Measurements from ENCODE around the gene CPEB4. TPM values are rescaled to one million over a fixed set of nuclear protein-coding genes. Genes with fewer than 3 reads are reported as not detected.

CPEB4 gene
- total and polyA plus RNA-seq, 9 of the 15 experiments (the other 6 are each of a cell fraction or from before 2014, with no cell fraction given) = 7.4 to 21.3 (median 12.4) TPM

DNA sequence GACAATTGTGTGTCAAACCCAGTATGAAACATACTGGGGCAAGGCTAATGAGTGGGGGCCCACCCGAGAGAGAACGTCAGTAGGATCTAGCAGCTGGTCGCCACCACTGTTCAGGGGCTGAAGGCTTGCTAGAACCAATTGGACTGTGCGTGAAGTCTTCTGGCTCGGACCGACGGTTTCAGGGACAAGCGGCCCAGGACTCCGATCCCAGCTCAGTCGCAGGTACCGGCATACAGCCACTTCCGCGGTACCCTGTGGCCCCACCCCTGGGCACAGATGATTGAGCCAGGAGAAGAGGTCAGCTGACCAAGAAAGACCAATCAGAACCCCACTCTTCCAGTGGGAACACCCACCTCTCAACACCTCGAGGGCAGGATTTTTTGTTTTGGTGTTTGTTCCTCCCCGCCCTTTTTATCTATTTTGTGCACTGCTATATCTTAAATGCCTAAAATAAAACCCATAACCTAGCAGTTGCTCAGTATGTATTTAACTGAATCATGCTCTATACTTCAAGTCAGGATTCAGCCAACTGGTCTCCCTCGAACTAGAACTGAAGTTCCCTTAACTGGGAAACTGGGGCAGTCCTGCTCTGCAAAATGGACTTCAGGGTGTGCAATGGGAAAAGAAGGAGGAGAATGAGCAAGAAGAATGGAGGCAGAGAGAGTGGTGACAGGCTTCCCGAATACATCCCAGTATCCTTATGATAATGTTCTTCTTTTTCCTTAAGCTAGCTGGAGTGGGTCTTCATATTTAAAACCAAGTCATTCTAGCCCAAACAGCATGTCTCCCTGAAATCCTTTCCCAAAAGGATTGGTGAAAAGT, 21.1 kb upstream of the CPEB4 start (continued):
- no peak for TF ChIP-seq SIN3B (IDR thresholded peaks at IDR 0.05; ENCODE audit: low read depth)
- TF ChIP-seq, protein P1, sequence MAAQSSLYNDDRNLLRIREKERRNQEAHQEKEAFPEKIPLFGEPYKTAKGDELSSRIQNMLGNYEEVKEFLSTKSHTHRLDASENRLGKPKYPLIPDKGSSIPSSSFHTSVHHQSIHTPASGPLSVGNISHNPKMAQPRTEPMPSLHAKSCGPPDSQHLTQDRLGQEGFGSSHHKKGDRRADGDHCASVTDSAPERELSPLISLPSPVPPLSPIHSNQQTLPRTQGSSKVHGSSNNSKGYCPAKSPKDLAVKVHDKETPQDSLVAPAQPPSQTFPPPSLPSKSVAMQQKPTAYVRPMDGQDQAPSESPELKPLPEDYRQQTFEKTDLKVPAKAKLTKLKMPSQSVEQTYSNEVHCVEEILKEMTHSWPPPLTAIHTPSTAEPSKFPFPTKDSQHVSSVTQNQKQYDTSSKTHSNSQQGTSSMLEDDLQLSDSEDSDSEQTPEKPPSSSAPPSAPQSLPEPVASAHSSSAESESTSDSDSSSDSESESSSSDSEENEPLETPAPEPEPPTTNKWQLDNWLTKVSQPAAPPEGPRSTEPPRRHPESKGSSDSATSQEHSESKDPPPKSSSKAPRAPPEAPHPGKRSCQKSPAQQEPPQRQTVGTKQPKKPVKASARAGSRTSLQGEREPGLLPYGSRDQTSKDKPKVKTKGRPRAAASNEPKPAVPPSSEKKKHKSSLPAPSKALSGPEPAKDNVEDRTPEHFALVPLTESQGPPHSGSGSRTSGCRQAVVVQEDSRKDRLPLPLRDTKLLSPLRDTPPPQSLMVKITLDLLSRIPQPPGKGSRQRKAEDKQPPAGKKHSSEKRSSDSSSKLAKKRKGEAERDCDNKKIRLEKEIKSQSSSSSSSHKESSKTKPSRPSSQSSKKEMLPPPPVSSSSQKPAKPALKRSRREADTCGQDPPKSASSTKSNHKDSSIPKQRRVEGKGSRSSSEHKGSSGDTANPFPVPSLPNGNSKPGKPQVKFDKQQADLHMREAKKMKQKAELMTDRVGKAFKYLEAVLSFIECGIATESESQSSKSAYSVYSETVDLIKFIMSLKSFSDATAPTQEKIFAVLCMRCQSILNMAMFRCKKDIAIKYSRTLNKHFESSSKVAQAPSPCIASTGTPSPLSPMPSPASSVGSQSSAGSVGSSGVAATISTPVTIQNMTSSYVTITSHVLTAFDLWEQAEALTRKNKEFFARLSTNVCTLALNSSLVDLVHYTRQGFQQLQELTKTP (IDR thresholded peaks at IDR 0.05; ENCODE audit: low read depth in 1 of 2, partially characterized antibody in 2 of 2) = no peak
- TF ChIP-seq DMBX1 (CRISPR knock-in tag; IDR thresholded peaks at IDR 0.05; ENCODE audit: borderline replicate concordance) = no peak
- TF ChIP-seq MECOM (CRISPR knock-in tag; IDR thresholded peaks at IDR 0.05) = no peak
- TF ChIP-seq CCNT2 (IDR thresholded peaks at IDR 0.05; ENCODE audit: borderline replicate concordance, extremely low read depth, insufficient read length, low read depth, low read length) = no peak
- no peak for TF ChIP-seq SRSF9 (IDR thresholded peaks at IDR 0.05; ENCODE audit: borderline replicate concordance, low read depth, low read length)
- TF ChIP-seq BDP1 (IDR thresholded peaks at IDR 0.05; ENCODE audit: insufficient read depth, insufficient read length) = no peak
- no peak for TF ChIP-seq BMI1 (IDR thresholded peaks at IDR 0.05; ENCODE audit: low read length)
- TF ChIP-seq ELF4 (CRISPR knock-in tag; IDR thresholded peaks at IDR 0.05) = 0 out of 2 replicates have a peak, but pooled peaks have one; percentile 32
- TF ChIP-seq ZNF75A (CRISPR knock-in tag; IDR thresholded peaks at IDR 0.05) = no peak
- no peak for TF ChIP-seq ZNF217 (CRISPR knock-in tag; IDR thresholded peaks at IDR 0.05)
- no peak for TF ChIP-seq ZNF586 (CRISPR knock-in tag; conservative IDR thresholded peaks at IDR 0.05)
- no peak for TF ChIP-seq ZNF384 (IDR thresholded peaks at IDR 0.05; ENCODE audit: low read depth, low read length)
- no peak for TF ChIP-seq ZNF124 (CRISPR knock-in tag; IDR thresholded peaks at IDR 0.05)
- TF ChIP-seq, protein P2, sequence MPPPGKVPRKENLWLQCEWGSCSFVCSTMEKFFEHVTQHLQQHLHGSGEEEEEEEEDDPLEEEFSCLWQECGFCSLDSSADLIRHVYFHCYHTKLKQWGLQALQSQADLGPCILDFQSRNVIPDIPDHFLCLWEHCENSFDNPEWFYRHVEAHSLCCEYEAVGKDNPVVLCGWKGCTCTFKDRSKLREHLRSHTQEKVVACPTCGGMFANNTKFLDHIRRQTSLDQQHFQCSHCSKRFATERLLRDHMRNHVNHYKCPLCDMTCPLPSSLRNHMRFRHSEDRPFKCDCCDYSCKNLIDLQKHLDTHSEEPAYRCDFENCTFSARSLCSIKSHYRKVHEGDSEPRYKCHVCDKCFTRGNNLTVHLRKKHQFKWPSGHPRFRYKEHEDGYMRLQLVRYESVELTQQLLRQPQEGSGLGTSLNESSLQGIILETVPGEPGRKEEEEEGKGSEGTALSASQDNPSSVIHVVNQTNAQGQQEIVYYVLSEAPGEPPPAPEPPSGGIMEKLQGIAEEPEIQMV (tag; conservative IDR thresholded peaks at IDR 0.05; ENCODE audit: low read depth) = 0 out of 2 replicates have a peak, but pooled peaks have one; percentile 3
- TF ChIP-seq, protein P3, sequence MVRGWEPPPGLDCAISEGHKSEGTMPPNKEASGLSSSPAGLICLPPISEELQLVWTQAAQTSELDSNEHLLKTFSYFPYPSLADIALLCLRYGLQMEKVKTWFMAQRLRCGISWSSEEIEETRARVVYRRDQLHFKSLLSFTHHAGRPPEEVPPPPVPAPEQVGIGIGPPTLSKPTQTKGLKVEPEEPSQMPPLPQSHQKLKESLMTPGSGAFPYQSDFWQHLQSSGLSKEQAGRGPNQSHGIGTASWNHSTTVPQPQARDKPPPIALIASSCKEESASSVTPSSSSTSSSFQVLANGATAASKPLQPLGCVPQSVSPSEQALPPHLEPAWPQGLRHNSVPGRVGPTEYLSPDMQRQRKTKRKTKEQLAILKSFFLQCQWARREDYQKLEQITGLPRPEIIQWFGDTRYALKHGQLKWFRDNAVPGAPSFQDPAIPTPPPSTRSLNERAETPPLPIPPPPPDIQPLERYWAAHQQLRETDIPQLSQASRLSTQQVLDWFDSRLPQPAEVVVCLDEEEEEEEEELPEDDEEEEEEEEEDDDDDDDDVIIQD (CRISPR knock-in tag; IDR thresholded peaks at IDR 0.05) = no peak
- 0 out of 2 replicates have a peak, but pooled peaks have one; percentile 57 for TF ChIP-seq ELF2 (CRISPR knock-in tag; IDR thresholded peaks at IDR 0.05)
- TF ChIP-seq, protein P4, sequence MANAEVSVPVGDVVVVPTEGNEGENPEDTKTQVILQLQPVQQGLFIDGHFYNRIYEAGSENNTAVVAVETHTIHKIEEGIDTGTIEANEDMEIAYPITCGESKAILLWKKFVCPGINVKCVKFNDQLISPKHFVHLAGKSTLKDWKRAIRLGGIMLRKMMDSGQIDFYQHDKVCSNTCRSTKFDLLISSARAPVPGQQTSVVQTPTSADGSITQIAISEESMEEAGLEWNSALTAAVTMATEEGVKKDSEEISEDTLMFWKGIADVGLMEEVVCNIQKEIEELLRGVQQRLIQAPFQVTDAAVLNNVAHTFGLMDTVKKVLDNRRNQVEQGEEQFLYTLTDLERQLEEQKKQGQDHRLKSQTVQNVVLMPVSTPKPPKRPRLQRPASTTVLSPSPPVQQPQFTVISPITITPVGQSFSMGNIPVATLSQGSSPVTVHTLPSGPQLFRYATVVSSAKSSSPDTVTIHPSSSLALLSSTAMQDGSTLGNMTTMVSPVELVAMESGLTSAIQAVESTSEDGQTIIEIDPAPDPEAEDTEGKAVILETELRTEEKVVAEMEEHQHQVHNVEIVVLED (CRISPR knock-in tag; IDR thresholded peaks at IDR 0.05) = no peak
